Neural cell (in vitro differentiated cells): ENCODE results near the gene SNTG2. TPM values are rescaled to one million over a fixed set of nuclear protein-coding genes. Genes with fewer than 3 reads are reported as not detected.

Source experiments
- H2AFZ ChIP-seq: fragments of 200-600, 300-800 bp; sonication (generic), shearing (Covaris generic); 2 replicates; pipeline ENCODE4 v1.6.0; 2014; ENCODE audit warnings: low read depth, mild to moderate bottlenecking, antibody characterized with exemption, low read length, moderate library complexity
- H3F3A ChIP-seq: fragments of 200-600 bp; shearing (Covaris generic); 2 replicates; pipeline ENCODE4 v1.6.1; 2016; ENCODE audit warnings: mild to moderate bottlenecking, moderate library complexity, mixed read lengths, antibody characterized with exemption, low read length; ENCODE audit not compliant: insufficient read depth, poor library complexity, severe bottlenecking
- H3K27ac ChIP-seq: fragments of 200-600, 300-800 bp; sonication (generic), shearing (Covaris generic); 2 replicates; pipeline ENCODE4 v1.5.1; 2014; ENCODE audit warnings: mild to moderate bottlenecking, low read length, moderate library complexity
- H3K27me3 ChIP-seq: fragments of 300-800, 200-600 bp; sonication (generic), shearing (Covaris generic); 2 replicates; pipeline ENCODE4 v1.6.0; 2014; ENCODE audit warnings: mild to moderate bottlenecking, low read depth, low read length, moderate library complexity; ENCODE audit not compliant: insufficient read depth
- H3K36me3 ChIP-seq: fragments of 300-800, 200-600 bp; sonication (generic), shearing (Covaris generic); 2 replicates; pipeline ENCODE4 v1.5.1; 2014; ENCODE audit warnings: mild to moderate bottlenecking, antibody characterized with exemption, low read length, moderate library complexity; ENCODE audit not compliant: insufficient read depth
- H3K4me2 ChIP-seq: fragments of 300-800, 200-600 bp; sonication (generic), shearing (Covaris generic); 2 replicates; pipeline ENCODE4 v1.6.0; 2014; ENCODE audit warnings: mild to moderate bottlenecking, low read length
- H3K4me3 ChIP-seq: fragments of 300-800, 200-600 bp; sonication (generic), shearing (Covaris generic); 2 replicates; pipeline ENCODE4 v1.5.1; 2014; ENCODE audit warnings: mild to moderate bottlenecking, low read length, moderate library complexity
- H3K79me2 ChIP-seq: fragments of 200-600 bp; shearing (Covaris generic); replicated peaks from 2 replicates; pipeline ENCODE4 v1.6.0; 2014; ENCODE audit warnings: mild to moderate bottlenecking, low read length, moderate library complexity; ENCODE audit not compliant: insufficient read depth
- H3K9ac ChIP-seq: fragments of 300-800, 200-600 bp; sonication (generic), shearing (Covaris generic); 2 replicates; pipeline ENCODE4 v1.6.1; 2016; ENCODE audit warnings: mild to moderate bottlenecking, low read length, mixed read lengths
- H3K9me2 ChIP-seq: fragments of 200-600 bp; shearing (Covaris generic); 2 replicates; pipeline ENCODE4 v1.6.1; 2016; ENCODE audit warnings: mild to moderate bottlenecking, low read length, mixed read lengths; ENCODE audit not compliant: insufficient read depth
- H3K9me3 ChIP-seq: fragments of 200-600, 300-800 bp; sonication (generic), shearing (Covaris generic); 2 replicates; pipeline ENCODE4 v1.6.1; 2016; ENCODE audit warnings: mild to moderate bottlenecking, mixed run types, low read length, moderate library complexity, mixed read lengths
- H4K20me1 ChIP-seq: fragments of 200-600 bp; shearing (Covaris generic); 2 replicates; pipeline ENCODE4 v1.6.1; 2016; ENCODE audit warnings: mild to moderate bottlenecking, mixed run types; ENCODE audit not compliant: insufficient read depth
- EP300 ChIP-seq: fragments of 450-650 bp; conservative IDR thresholded peaks from 2 replicates; pipeline ENCODE4 v1.6.1; 2014; ENCODE audit warnings: antibody characterized with exemption, mild to moderate bottlenecking, moderate library complexity; ENCODE audit not compliant: poor library complexity, severe bottlenecking
- EZH2 ChIP-seq: fragments of 200-600, 300-800 bp; shearing (Covaris generic), sonication (generic); IDR thresholded peaks from 2 replicates; pipeline ENCODE4 v1.6.1; 2014; ENCODE audit warnings: antibody characterized with exemption, low read length, borderline replicate concordance, mild to moderate bottlenecking; ENCODE audit not compliant: insufficient read depth, poor library complexity, severe bottlenecking
- MXI1 ChIP-seq: fragments of 450-650 bp; conservative IDR thresholded peaks from 2 replicates; pipeline ENCODE4 v1.6.1; 2014; ENCODE audit warnings: antibody characterized with exemption, mild to moderate bottlenecking; ENCODE audit not compliant: poor library complexity, severe bottlenecking
- POLR2AphosphoS5 ChIP-seq: IDR thresholded peaks from 2 replicates; pipeline ENCODE4 v1.6.1; 2012
- RAD21 ChIP-seq: fragments of 450-650 bp; conservative IDR thresholded peaks from 2 replicates; pipeline ENCODE4 v1.6.1; 2014; ENCODE audit warnings: antibody characterized with exemption, mild to moderate bottlenecking, moderate library complexity
- REST ChIP-seq: IDR thresholded peaks from 2 replicates; pipeline ENCODE4 v1.6.1; 2012; ENCODE audit warnings: borderline replicate concordance
- SMC3 ChIP-seq: fragments of 450-650 bp; conservative IDR thresholded peaks from 2 replicates; pipeline ENCODE4 v1.6.1; 2014; ENCODE audit warnings: antibody characterized with exemption, mild to moderate bottlenecking, moderate library complexity; ENCODE audit not compliant: poor library complexity
- TAF1 ChIP-seq: IDR thresholded peaks from 2 replicates; pipeline ENCODE4 v1.6.1; 2012; ENCODE audit warnings: low read depth
- polyA plus RNA-seq: library from polyadenylated mRNA; depleted of rRNA; stranded (reverse); fragments of >200 nt; gene quantifications from 2 replicates; pipeline ENCODE4 v1.2.3, GENCODE V29; 2014
- TF ChIP-seq, protein P1 (sequence below): fragments of 450-650 bp; IDR thresholded peaks from 2 replicates; pipeline ENCODE4 v1.5.1; 2014; ENCODE audit warnings: antibody characterized with exemption, mild to moderate bottlenecking, moderate library complexity; ENCODE audit not compliant: poor library complexity, severe bottlenecking

SNTG2 gene
- polyA plus RNA-seq, 1 donor from 2014 or later = not detected

DNA sequence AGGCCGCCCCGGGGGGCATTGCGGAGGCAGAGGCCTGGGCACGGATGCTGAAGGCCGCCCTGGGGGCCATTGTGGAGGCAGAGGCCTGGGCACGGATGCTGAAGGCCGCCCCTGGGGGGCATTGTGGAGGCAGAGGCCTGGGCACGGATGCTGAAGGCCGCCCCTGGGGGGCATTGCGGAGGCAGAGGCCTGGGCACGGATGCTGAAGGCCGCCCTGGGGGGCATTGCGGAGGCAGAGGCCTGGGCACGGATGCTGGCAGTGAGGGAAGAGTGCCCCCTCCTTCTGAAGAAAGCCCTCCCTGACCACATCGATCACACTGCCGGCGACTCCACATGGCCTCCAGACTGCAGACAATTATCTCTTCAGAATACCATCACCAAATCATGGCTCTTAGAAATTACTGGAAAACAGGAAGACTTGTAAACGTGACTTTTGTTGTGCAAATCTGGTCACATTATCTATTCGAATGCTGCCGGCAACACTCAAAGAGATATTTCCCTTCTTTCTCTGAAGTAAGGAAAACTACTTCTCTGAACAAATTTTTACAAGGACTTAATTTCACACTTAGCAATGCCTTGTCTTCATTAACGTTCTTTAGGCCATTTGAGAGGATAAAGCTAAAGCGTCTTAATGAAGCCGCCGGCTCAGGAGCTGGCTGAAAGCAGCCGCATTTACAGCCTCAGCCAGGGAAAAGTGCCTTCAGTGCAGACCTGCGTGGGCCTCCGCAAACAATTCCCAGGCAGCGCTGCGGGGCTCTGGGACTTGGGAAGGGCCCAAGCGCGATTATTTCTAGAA lies 18.1 kb upstream of the SNTG2 start:
- H3K79me2 ChIP-seq = no peaks in the 10 kb centered on the region
- H3K9me3 ChIP-seq = no peaks in the 10 kb centered on the region
- H3K27ac ChIP-seq = no peak overlapping the region
- H3F3A ChIP-seq = no peaks in the 10 kb centered on the region
- H3K4me2 ChIP-seq = no peak overlapping the region
- TF ChIP-seq, protein P1, sequence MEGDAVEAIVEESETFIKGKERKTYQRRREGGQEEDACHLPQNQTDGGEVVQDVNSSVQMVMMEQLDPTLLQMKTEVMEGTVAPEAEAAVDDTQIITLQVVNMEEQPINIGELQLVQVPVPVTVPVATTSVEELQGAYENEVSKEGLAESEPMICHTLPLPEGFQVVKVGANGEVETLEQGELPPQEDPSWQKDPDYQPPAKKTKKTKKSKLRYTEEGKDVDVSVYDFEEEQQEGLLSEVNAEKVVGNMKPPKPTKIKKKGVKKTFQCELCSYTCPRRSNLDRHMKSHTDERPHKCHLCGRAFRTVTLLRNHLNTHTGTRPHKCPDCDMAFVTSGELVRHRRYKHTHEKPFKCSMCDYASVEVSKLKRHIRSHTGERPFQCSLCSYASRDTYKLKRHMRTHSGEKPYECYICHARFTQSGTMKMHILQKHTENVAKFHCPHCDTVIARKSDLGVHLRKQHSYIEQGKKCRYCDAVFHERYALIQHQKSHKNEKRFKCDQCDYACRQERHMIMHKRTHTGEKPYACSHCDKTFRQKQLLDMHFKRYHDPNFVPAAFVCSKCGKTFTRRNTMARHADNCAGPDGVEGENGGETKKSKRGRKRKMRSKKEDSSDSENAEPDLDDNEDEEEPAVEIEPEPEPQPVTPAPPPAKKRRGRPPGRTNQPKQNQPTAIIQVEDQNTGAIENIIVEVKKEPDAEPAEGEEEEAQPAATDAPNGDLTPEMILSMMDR = no peak
- TF ChIP-seq EP300 (no peak), POLR2AphosphoS5 (peak; percentile 18), TAF1 (no peak), MXI1 (no peak), SMC3 (no peak), EZH2 (no peak), REST (peak; percentile 87), RAD21 (no peak)
- no peaks in the 10 kb centered on the region for H4K20me1 ChIP-seq
- H2AFZ ChIP-seq = peak overlapping the region; percentile 24
- H3K9ac ChIP-seq = no peak overlapping the region
- no peaks in the 10 kb centered on the region for H3K27me3 ChIP-seq
- no peak overlapping the region for H3K4me3 ChIP-seq
- no peaks in the 10 kb centered on the region for H3K9me2 ChIP-seq
- no peaks in the 10 kb centered on the region for H3K36me3 ChIP-seq

DNA sequence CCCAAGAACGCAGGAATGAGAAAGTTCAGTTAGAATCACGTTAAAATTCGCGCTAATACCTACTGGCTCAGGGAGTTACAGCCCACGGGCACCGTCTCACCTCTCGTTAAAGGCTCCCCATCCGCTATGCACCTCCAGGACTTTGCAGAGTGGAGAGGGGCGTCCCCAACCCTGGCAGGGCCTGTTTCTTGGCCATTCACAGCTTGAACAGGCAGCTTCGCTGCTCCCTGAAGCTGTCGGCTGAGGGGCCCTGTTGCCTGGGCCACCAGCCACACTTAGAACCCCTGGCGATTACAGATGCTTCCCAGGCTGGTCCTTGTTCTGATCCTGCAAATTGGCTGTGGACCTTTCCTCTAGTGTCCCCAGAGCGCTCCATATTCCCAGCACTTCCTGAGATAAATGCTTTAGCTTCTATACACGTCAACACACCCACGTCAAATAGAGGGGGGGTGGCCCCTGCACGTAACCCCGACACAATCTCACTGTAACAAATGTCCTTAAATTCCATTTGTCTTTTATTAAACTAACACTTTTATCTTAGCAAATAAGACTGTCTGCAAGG lies 16.8 kb upstream of the SNTG2 start:
- H3K27ac ChIP-seq = no peak overlapping the region
- TF ChIP-seq EP300 = no peak
- no peak for TF ChIP-seq TAF1
- TF ChIP-seq, protein P1 = no peak
- no peak for TF ChIP-seq POLR2AphosphoS5
- TF ChIP-seq RAD21 = no peak
- TF ChIP-seq MXI1 = no peak
- no peak for TF ChIP-seq REST
- no peak for TF ChIP-seq SMC3
- no peak for TF ChIP-seq EZH2
- no peak overlapping the region for H3K4me2 ChIP-seq
- H3F3A ChIP-seq = no peaks in the 10 kb centered on the region
- no peak overlapping the region for H2AFZ ChIP-seq
- no peak overlapping the region for H3K4me3 ChIP-seq
- no peaks in the 10 kb centered on the region for H3K27me3 ChIP-seq
- no peak overlapping the region for H3K9ac ChIP-seq
- H4K20me1 ChIP-seq = no peaks in the 10 kb centered on the region
- no peaks in the 10 kb centered on the region for H3K9me2 ChIP-seq
- no peaks in the 10 kb centered on the region for H3K9me3 ChIP-seq
- no peaks in the 10 kb centered on the region for H3K79me2 ChIP-seq
- H3K36me3 ChIP-seq = no peaks in the 10 kb centered on the region
